ENCODE measurements around the gene TAF5.
"Not testable (repeated sequence)": the region's sequence is repeated elsewhere in the genome, so short reads cannot be mapped to it uniquely, and the experiment has no call there.

Gene TAF5

DNA sequence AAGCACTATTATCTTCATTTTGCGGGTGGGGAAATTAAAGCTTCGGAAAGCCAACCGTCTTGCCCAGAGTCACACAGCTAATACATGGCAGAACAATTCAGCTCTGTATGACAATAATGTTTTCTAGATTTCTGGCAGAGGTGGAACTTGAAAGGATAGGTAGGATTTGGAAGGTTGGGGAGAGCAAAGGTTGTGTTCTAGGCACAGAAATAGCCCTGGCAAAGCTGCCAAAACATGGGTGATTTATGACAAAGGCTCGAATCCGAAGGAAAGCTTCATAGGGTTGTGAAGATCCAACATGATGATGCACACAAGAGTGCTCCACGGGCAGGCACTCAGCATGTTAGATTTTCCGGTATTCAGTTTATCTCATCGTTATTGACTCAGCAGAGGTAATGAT lies 47.8 kb downstream of the TAF5 start:
- DNase-seq: no peak

DNA sequence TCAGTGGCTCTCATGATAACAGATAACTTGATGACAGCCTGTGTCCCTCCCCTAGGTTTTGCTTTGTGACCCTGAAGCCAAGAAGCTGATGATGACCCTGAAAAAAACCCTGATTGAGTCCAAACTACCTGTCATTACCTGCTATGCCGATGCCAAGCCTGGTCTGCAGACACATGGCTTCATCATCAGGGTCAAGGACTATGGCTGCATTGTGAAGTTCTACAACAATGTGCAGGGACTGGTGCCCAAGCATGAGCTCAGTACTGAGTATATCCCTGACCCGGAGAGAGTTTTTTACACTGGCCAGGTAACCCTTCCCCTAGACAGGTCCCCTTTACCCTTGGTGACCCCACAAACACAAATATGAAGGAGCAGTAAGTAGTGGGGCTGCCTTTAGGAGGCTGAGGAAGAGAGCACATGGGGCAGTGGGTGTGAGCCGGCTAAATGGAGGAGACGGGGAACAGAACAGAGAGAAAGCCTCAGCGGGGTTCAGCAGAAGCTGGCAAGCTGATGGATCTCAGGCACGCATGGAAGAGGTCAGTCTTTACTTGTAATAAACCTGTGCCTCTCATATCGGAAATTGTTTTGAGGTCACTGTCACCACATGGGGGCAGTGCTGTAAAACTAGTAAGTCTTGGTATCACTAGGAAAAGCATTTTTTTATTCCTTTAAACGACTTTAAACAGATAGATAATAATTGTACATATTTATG lies 48.8 kb downstream of the TAF5 start:
- peak; percentile 81 for DNase-seq

DNA sequence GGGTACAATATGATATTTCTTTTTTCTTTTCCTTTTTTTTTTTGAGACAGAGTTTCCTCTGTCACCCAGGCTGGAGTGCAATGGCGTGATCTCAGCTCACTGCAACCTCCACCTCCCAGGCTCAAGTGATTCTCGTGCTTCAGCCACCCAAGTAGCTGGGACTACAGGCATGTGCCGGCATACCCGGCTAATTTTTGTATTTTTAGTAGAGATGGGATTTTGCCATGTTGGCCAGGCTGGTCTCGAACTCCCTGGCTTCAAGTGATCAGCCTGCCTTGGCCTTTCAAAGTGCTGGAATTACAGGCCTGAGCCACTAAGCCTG lies 49.3 kb downstream of the TAF5 start:
- not testable (repeated sequence) for DNase-seq

DNA sequence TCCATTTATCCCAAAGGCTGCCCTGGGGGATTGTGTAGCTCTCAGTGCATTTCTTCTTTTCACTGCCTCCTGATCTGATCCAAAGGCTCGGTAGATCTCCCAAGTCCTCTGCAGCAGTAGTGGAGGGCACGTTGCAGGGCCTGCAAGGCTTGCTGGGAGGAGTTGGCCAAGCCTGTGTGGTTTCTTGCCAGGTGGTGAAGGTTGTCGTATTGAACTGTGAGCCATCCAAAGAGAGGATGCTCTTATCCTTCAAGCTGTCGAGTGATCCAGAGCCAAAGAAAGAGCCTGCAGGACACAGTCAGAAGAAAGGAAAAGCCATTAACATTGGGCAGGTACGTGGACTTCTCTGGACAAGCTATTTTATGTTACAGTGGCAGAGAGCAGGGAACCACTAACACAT lies 49.8 kb downstream of the TAF5 start:
- DNase-seq: no peak

GRCh38 chr10:103419101-103419500 lies 51.3 kb downstream of the TAF5 start:
- DNase-seq: no peak

GRCh38 chr10:103423748-103424147 lies 56.0 kb downstream of the TAF5 start:
- DNase-seq: no peak

- DNase-seq: no peak
Observed at GRCh38 chr10:103427866-103428265, 60.1 kb downstream of the TAF5 start.

DNA sequence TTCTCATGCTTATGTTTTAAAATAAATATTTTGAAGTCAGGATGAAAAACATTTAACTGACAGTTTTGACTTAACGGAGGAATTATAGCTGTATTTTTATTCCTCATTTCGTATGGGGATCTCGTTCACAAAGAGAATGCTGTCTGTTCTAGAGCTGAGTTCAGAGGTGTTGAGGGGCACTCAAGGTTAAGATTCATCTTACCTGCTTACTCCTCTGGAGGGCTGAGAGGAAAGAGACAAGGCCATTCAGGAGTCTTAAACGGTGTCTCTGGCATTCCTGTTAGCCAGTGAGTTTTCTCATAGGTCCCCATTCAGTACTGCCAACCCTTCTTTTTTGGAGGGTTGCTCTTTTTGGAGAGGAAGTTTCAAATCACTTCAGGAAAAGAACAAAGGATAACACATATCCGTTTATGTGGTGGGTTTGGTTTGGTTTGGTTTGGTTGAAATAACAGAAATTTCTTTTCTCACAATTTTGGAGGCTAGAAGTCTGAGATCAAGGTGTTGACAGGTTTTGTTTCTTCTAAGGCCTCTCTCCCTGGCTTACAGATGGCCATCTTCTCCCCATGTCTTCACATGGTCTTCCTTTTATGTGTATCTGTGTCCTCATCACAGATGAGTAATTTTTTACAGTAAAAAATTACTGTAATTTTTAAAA lies 61.3 kb downstream of the TAF5 start:
- no peak for DNase-seq

DNA sequence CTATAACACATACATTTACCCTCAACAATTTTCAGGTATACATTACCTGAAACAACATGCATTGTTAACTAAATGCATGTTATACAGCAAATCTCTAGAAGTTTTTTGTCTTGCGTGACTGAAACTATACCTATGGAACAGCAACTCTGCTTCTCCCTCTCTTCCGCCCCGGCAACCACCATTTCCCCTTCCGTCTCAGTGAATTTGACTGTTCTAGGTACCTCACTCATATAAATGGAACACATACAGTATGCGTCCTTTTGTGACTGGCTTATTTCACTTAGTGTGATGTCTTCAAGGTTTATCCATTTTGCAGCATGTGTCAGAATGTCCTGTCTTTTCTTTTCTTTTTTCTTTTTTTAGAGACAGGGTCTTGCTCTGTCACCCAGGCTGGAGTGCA lies 61.9 kb downstream of the TAF5 start:
- no peak for DNase-seq

GRCh38 chr10:103431902-103432301 lies 64.1 kb downstream of the TAF5 start:
- DNase-seq: no peak

- DNase-seq: peak; percentile 91
Observed at GRCh38 chr10:103433858-103434257, 66.1 kb downstream of the TAF5 start.

Measured in suppressor macrophage treated with lipopolysaccharide for 4 hours (primary cell).